WTC11 (cell line): ENCODE results near the gene SRPK3. TPM values are rescaled to one million over a fixed set of nuclear protein-coding genes. Genes with fewer than 3 reads are reported as not detected.

Experiments
- ATAC-seq: fragments of 200-7000 bp; cut with Tn5 transposase; 2 replicates; pipeline ENCODE4 v1.10.0; 2021; ENCODE audit warnings: mild to moderate bottlenecking, moderate library complexity
- CTCF ChIA-PET: fragments of 300-600 bp; sonication (Branson Sonifier 250); formaldehyde crosslinking; loops from one replicate; lab custom pipeline; 2021; ENCODE audit warnings: antibody characterized with exemption; lab: Charles Lee
- POLR2A ChIA-PET: fragments of 350-600 bp; sonication (Branson Sonifier 250); formaldehyde crosslinking; loops from one replicate; lab custom pipeline; 2021; ENCODE audit warnings: antibody characterized with exemption; lab: Charles Lee
- DNase-seq: peaks from one replicate; pipeline ENCODE4 v3.0.0; 2021; ENCODE audit warnings: low spot score
- H3K27ac Mint-ChIP-seq: 2 replicates; pipeline ENCODE4 v1.8.0; 2021; ENCODE audit warnings: mixed read lengths
- H3K27me3 Mint-ChIP-seq: 2 replicates; pipeline ENCODE4 v1.8.0; 2021; ENCODE audit warnings: low read depth, mild to moderate bottlenecking, moderate library complexity, mixed read lengths
- H3K36me3 Mint-ChIP-seq: 2 replicates; pipeline ENCODE4 v1.8.0; 2021; ENCODE audit warnings: mixed read lengths
- H3K4me1 Mint-ChIP-seq: 2 replicates; pipeline ENCODE4 v1.8.0; 2022; ENCODE audit warnings: mixed read lengths
- H3K4me3 Mint-ChIP-seq: 2 replicates; pipeline ENCODE4 v1.8.0; 2021; ENCODE audit warnings: mild to moderate bottlenecking, moderate library complexity, mixed read lengths
- H3K9me3 Mint-ChIP-seq: 2 replicates; pipeline ENCODE4 v1.8.0; 2021; ENCODE audit warnings: mixed read lengths
- ARID4B ChIP-seq: sonication (generic); formaldehyde crosslinking; IDR thresholded peaks from 2 replicates; pipeline ENCODE4 v1.8.0; 2023; ENCODE audit warnings: missing genetic modification reagents, mild to moderate bottlenecking, borderline replicate concordance
- ATF6 ChIP-seq: sonication (generic); formaldehyde crosslinking; IDR thresholded peaks from 2 replicates; pipeline ENCODE4 v1.8.1; 2023; ENCODE audit warnings: mild to moderate bottlenecking, missing genetic modification reagents
- CREM ChIP-seq: sonication (generic); formaldehyde crosslinking; IDR thresholded peaks from 2 replicates; pipeline ENCODE4 v1.8.1; 2022; ENCODE audit warnings: mild to moderate bottlenecking, missing genetic modification reagents, moderate library complexity
- ETV6 ChIP-seq: sonication (generic); formaldehyde crosslinking; IDR thresholded peaks from 2 replicates; pipeline ENCODE4 v1.8.1; 2022; ENCODE audit warnings: mild to moderate bottlenecking, missing genetic modification reagents
- FOXK1 ChIP-seq: sonication (generic); formaldehyde crosslinking; IDR thresholded peaks from 2 replicates; pipeline ENCODE4 v1.8.0; 2022; ENCODE audit warnings: mild to moderate bottlenecking, moderate library complexity, missing genetic modification reagents
- FOXP1 ChIP-seq: sonication (generic); formaldehyde crosslinking; IDR thresholded peaks from 2 replicates; pipeline ENCODE4 v1.8.0; 2022; ENCODE audit warnings: missing genetic modification reagents, mild to moderate bottlenecking, moderate library complexity, borderline replicate concordance
- GABPB1 ChIP-seq: sonication (generic); formaldehyde crosslinking; IDR thresholded peaks from 2 replicates; pipeline ENCODE4 v1.8.1; 2023; ENCODE audit warnings: mild to moderate bottlenecking, missing genetic modification reagents
- GRHL2 ChIP-seq: fragments of 250-450 bp; sonication (Bioruptor Pico); IDR thresholded peaks from 2 replicates; pipeline ENCODE4 v1.8.0; 2022; ENCODE audit warnings: mild to moderate bottlenecking, moderate library complexity; ENCODE audit not compliant: insufficient replicate concordance, severe bottlenecking
- IRF2 ChIP-seq: sonication (generic); formaldehyde crosslinking; IDR thresholded peaks from 2 replicates; pipeline ENCODE4 v1.8.0; 2022; ENCODE audit warnings: low read depth, missing genetic modification reagents, borderline replicate concordance
- KAT7 ChIP-seq: sonication (generic); formaldehyde crosslinking; IDR thresholded peaks from 2 replicates; pipeline ENCODE4 v1.8.1; 2023; ENCODE audit warnings: missing genetic modification reagents, mild to moderate bottlenecking, borderline replicate concordance
- MAX ChIP-seq: sonication (generic); formaldehyde crosslinking; IDR thresholded peaks from 2 replicates; pipeline ENCODE4 v1.8.0; 2022; ENCODE audit warnings: mild to moderate bottlenecking, missing genetic modification reagents
- MXD4 ChIP-seq: fragments of 250-450 bp; sonication (Bioruptor Pico); IDR thresholded peaks from 2 replicates; pipeline ENCODE4 v1.8.0; 2021; ENCODE audit warnings: mild to moderate bottlenecking, moderate library complexity, borderline replicate concordance
- MYBL2 ChIP-seq: sonication (generic); formaldehyde crosslinking; IDR thresholded peaks from 2 replicates; pipeline ENCODE4 v1.8.1; 2023; ENCODE audit warnings: mild to moderate bottlenecking, moderate library complexity, missing genetic modification reagents
- NFE2L1 ChIP-seq: sonication (generic); formaldehyde crosslinking; IDR thresholded peaks from 2 replicates; pipeline ENCODE4 v1.8.1; 2023; ENCODE audit warnings: missing genetic modification reagents
- NFYB ChIP-seq: sonication (generic); formaldehyde crosslinking; conservative IDR thresholded peaks from 2 replicates; pipeline ENCODE4 v1.8.0; 2022; ENCODE audit warnings: low read depth, missing genetic modification reagents
- NR2C2 ChIP-seq: sonication (generic); formaldehyde crosslinking; IDR thresholded peaks from 2 replicates; pipeline ENCODE4 v1.8.0; 2022; ENCODE audit warnings: mild to moderate bottlenecking, missing genetic modification reagents
- SP1 ChIP-seq: sonication (generic); formaldehyde crosslinking; conservative IDR thresholded peaks from 2 replicates; pipeline ENCODE4 v1.8.1; 2022; ENCODE audit warnings: missing genetic modification reagents
- TCF7 ChIP-seq: sonication (generic); formaldehyde crosslinking; IDR thresholded peaks from 2 replicates; pipeline ENCODE4 v1.8.0; 2022; ENCODE audit warnings: mild to moderate bottlenecking, low read depth, missing genetic modification reagents, moderate library complexity
- TEAD1 ChIP-seq: sonication (generic); formaldehyde crosslinking; IDR thresholded peaks from 2 replicates; pipeline ENCODE4 v1.8.0; 2022; ENCODE audit warnings: mild to moderate bottlenecking, missing genetic modification reagents
- ZNF232 ChIP-seq: sonication (generic); formaldehyde crosslinking; IDR thresholded peaks from 2 replicates; pipeline ENCODE4 v1.8.0; 2022; ENCODE audit warnings: mild to moderate bottlenecking, missing genetic modification reagents
- total RNA-seq: library from RNA; stranded (reverse); gene quantifications from 3 replicates; pipeline ENCODE4 v1.2.3, GENCODE V29; 2021

The SRPK3 gene
- total RNA-seq, 1 experiment from 2014 or later = not detected

GRCh38 chrX:153793291-153793690 lies 12.4 kb downstream of the SRPK3 start (continued):
- TF ChIP-seq GRHL2 = no peak

- ChIA-PET POLR2A (interaction anchor here (0.9 to 1.6 kb wide), 5 partner anchors 9 to 117 kb away, joined by 3 to 6 read pairs (median 4); no protein-coding TSS in a partner anchor), CTCF (interaction anchor here (0.5 to 1.9 kb wide), 13 partner anchors 12 to 260 kb away, joined by 3 to 8 read pairs (median 3); no protein-coding TSS in a partner anchor)
- Mint-ChIP-seq H3K36me3 (peaks cover 10% of the 10 kb centered on the region), H3K27me3 (no peaks in the 10 kb centered on the region), H3K4me1 (peaks cover 12% of the 10 kb centered on the region), H3K27ac (peak within 1 kb of the TSS; percentile 89), H3K9me3 (no peaks in the 10 kb centered on the region), H3K4me3 (peak within 1 kb of the TSS; percentile 90)
- TF ChIP-seq FOXK1 (CRISPR knock-in tag) (peak; percentile 87; the same call in 1 of the 2 replicates), MXD4 (no peak), KAT7 (CRISPR knock-in tag) (no peak), MAX (CRISPR knock-in tag) (peak; percentile 90), MYBL2 (0 out of 2 replicates have a peak, but pooled peaks have one; percentile 39), ARID4B (CRISPR knock-in tag) (peak; percentile 86; the same call in 1 of the 2 replicates), GRHL2 (no peak), SP1 (CRISPR knock-in tag) (peak; percentile 86), FOXP1 (CRISPR knock-in tag) (0 out of 2 replicates have a peak, but pooled peaks have one; percentile 42), NFE2L1 (CRISPR knock-in tag) (peak; percentile 54; the same call in 1 of the 2 replicates), TCF7 (CRISPR knock-in tag) (0 out of 2 replicates have a peak, but pooled peaks have one; percentile 46), IRF2 (CRISPR knock-in tag) (no peak), TEAD1 (CRISPR knock-in tag) (peak; percentile 22; the same call in 1 of the 2 replicates), CREM (CRISPR knock-in tag) (peak; percentile 77; the same call in 1 of the 2 replicates), ATF6 (CRISPR knock-in tag) (0 out of 2 replicates have a peak, but pooled peaks have one; percentile 30), GABPB1 (CRISPR knock-in tag) (peak; percentile 33; the same call in 1 of the 2 replicates), NFYB (peak; percentile 52), NR2C2 (no peak), ETV6 (CRISPR knock-in tag) (peak; percentile 86), ZNF232 (CRISPR knock-in tag) (0 out of 2 replicates have a peak, but pooled peaks have one; percentile 42)
- DNase-seq (peak; percentile 90), ATAC-seq (peak; percentile 90)
Observed at GRCh38 chrX:153794018-153794896, 13.4 kb downstream of the SRPK3 start, which contains the start of the genes IDH3G and SSR4. Gene IDH3G, minus strand, starts transcription at chrX:153794375. Its CDS starts 49 bp downstream, at chrX:153794326. Gene SSR4, plus strand, starts transcription at chrX:153794668. Its CDS starts 20 bp downstream, at chrX:153794688.
